GM19193 (cell line): ENCODE data around the gene MED4.

ENCODE experiments used
- POLR2A ChIP-seq: IDR thresholded peaks from 4 replicates; pipeline ENCODE4 v1.6.1; 2011; ENCODE audit not compliant: insufficient read depth, insufficient read length; ENCODE audit errors: extremely low read depth

Gene MED4

GRCh38 chr13:48069573-48069972 is 25.3 kb downstream of the MED4 start:
- TF ChIP-seq POLR2A = no peak

GRCh38 chr13:48068952-48069351 is 26.0 kb downstream of the MED4 start:
- no peak for TF ChIP-seq POLR2A

GRCh38 chr13:48068036-48068435 is 26.9 kb downstream of the MED4 start:
- TF ChIP-seq POLR2A = no peak

GRCh38 chr13:48066310-48066989 is 28.5 kb downstream of the MED4 start:
- no peak for TF ChIP-seq POLR2A

GRCh38 chr13:48055712-48056111 is 39.2 kb downstream of the MED4 start:
- TF ChIP-seq POLR2A = no peak

- TF ChIP-seq POLR2A = no peak
Measured at GRCh38 chr13:48054601-48055000, 40.3 kb downstream of the MED4 start.

- TF ChIP-seq POLR2A = no peak
Measured at GRCh38 chr13:48050550-48050949, 44.4 kb downstream of the MED4 start.

- TF ChIP-seq POLR2A = no peak
Measured at GRCh38 chr13:48043789-48044503, 51.0 kb downstream of the MED4 start.

- no peak for TF ChIP-seq POLR2A
Measured at GRCh38 chr13:48042894-48043293, 52.0 kb downstream of the MED4 start.

GRCh38 chr13:48040896-48041295 is 54.0 kb downstream of the MED4 start:
- no peak for TF ChIP-seq POLR2A

GRCh38 chr13:48040049-48040448 is 54.9 kb downstream of the MED4 start:
- TF ChIP-seq POLR2A = no peak

- no peak for TF ChIP-seq POLR2A
Measured at GRCh38 chr13:48038761-48039160, 56.1 kb downstream of the MED4 start.

- peak; percentile 98 for TF ChIP-seq POLR2A
Measured at GRCh38 chr13:48037346-48038173, 57.3 kb downstream of the MED4 start, which contains the start of gene NUDT15. Gene NUDT15 (plus strand): TSS chr13:48037726. CDS start chr13:48037747, 21 bp downstream.

- no peak for TF ChIP-seq POLR2A
Measured at GRCh38 chr13:48029859-48030258, 65.0 kb downstream of the MED4 start.

GRCh38 chr13:48028066-48028465 is 66.8 kb downstream of the MED4 start:
- no peak for TF ChIP-seq POLR2A
